Measurements from ENCODE around the gene LAMA5. TPM values are rescaled to one million over a fixed set of nuclear protein-coding genes. Genes with fewer than 3 reads are reported as not detected.

Gene LAMA5, protein sequence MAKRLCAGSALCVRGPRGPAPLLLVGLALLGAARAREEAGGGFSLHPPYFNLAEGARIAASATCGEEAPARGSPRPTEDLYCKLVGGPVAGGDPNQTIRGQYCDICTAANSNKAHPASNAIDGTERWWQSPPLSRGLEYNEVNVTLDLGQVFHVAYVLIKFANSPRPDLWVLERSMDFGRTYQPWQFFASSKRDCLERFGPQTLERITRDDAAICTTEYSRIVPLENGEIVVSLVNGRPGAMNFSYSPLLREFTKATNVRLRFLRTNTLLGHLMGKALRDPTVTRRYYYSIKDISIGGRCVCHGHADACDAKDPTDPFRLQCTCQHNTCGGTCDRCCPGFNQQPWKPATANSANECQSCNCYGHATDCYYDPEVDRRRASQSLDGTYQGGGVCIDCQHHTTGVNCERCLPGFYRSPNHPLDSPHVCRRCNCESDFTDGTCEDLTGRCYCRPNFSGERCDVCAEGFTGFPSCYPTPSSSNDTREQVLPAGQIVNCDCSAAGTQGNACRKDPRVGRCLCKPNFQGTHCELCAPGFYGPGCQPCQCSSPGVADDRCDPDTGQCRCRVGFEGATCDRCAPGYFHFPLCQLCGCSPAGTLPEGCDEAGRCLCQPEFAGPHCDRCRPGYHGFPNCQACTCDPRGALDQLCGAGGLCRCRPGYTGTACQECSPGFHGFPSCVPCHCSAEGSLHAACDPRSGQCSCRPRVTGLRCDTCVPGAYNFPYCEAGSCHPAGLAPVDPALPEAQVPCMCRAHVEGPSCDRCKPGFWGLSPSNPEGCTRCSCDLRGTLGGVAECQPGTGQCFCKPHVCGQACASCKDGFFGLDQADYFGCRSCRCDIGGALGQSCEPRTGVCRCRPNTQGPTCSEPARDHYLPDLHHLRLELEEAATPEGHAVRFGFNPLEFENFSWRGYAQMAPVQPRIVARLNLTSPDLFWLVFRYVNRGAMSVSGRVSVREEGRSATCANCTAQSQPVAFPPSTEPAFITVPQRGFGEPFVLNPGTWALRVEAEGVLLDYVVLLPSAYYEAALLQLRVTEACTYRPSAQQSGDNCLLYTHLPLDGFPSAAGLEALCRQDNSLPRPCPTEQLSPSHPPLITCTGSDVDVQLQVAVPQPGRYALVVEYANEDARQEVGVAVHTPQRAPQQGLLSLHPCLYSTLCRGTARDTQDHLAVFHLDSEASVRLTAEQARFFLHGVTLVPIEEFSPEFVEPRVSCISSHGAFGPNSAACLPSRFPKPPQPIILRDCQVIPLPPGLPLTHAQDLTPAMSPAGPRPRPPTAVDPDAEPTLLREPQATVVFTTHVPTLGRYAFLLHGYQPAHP (N-terminal part only)
- 53.2 TPM for polyA plus RNA-seq (2013, experiment 1 of 2)
- polyA plus RNA-seq (2013, experiment 2 of 2): 64.5 TPM

- H3K27me3 ChIP-seq (ENCODE audit: insufficient read depth, low read length): no peaks in the 10 kb centered on the region
- peak within 1 kb of the TSS; percentile 92 for H3K27ac ChIP-seq (ENCODE audit: low read depth, low read length)
- H3K9ac ChIP-seq (ENCODE audit: low read depth, low read length): peak within 1 kb of the TSS; percentile 85
- peaks cover 2% of the 10 kb centered on the region; the same call in 1 of the 2 replicates for H3K36me3 ChIP-seq (ENCODE audit: insufficient read depth, low read length)
- WGBS: 1% methylated on average over 57 of the region's 70 CpGs
- H3K4me1 ChIP-seq (ENCODE audit: insufficient read depth, low read length): peaks cover 61% of the 10 kb centered on the region
- no peaks in the 10 kb centered on the region for H3K9me3 ChIP-seq (ENCODE audit: insufficient read depth, low read depth, low read length)
- H3K4me3 ChIP-seq (ENCODE audit: low read length): peak within 1 kb of the TSS; percentile 80
Measured at GRCh38 chr20:62367136-62367632, at the start of gene LAMA5. Gene LAMA5, minus strand, starts transcription at chr20:62367312. Its CDS starts 67 bp downstream, at chr20:62367245.

DNA sequence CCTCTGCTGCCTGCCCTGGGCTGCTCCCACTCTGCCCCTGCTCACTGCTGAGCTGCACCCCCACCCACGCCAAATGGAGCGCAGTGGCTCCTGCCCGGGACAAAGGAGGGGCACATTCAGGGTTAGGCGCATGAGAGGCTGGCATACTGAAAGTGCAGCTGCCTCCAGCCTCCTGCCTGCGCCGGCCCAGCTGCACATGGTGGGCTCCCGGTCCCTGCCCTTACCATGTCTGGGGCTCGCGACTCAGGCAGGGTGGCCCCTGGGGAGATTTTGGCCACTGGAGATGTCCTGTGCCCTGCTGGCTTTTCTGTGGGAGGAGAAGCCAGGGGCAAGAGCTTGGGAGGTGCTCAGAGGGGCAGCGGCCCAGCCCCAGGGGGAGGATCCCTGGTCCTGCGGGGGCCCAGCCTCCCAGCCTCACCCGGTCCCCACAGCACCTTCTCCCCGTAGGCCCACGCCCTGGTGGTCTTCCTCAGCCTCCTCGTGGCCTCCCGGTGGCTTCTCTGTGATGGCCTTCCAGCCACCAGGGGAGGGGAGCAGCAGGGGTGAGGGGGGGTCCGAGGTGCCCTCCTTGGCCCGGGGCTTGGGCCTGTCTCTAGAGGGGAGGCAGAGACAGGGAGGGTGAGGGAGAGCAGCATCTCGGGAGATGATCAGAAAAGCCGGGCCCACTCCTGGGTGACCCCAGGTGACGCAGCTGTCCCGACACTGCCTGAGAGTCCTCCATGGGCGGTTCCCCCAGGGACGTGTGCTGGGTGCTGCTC is 48.4 kb upstream of the LAMA5 start:
- H3K9ac ChIP-seq (ENCODE audit: low read depth, low read length): no peak overlapping the region
- H3K27me3 ChIP-seq (ENCODE audit: insufficient read depth, low read length): no peaks in the 10 kb centered on the region
- H3K27ac ChIP-seq (ENCODE audit: low read depth, low read length): no peak overlapping the region
- H3K4me1 ChIP-seq (ENCODE audit: insufficient read depth, low read length): no peaks in the 10 kb centered on the region
- H3K4me3 ChIP-seq (ENCODE audit: low read length): no peak overlapping the region
- WGBS: 91% methylated on average over 24 of the region's 24 CpGs
- no peaks in the 10 kb centered on the region for H3K36me3 ChIP-seq (ENCODE audit: insufficient read depth, low read length)
- no peaks in the 10 kb centered on the region for H3K9me3 ChIP-seq (ENCODE audit: insufficient read depth, low read depth, low read length)

DNA sequence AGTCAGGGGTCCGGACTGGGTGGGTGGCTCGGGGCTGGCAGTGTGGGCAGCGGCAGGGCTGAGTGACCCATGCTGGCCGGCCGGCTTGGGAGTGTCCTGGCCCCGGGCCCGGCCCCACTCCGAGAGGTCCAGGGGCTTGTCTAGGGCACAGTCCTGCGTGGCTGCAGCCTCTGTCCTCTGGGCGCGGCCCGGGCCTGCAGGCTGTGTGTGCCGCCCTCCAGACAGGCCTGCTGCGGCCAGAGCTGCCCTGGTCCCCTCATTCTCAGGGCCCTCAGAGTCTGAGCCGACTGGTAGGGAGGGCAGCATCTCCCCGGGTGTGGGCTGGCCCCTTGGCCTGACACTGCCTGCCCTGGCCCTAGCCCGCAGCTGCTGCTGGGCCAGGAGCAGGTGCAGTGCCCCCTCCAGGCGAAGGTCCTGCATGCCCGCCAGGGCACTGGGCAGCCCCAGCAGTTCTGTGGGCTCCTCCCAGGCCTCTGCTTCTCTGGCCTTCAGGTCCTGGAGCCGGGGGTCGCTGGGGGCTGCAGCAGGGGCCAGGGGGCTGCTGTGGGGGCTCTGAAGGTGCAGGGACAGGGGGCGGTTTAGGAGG is 46.9 kb upstream of the LAMA5 start:
- Histone ChIP-seq H3K4me3 (ENCODE audit: low read length) (no peak overlapping the region), H3K9ac (ENCODE audit: low read depth, low read length) (no peak overlapping the region), H3K36me3 (ENCODE audit: insufficient read depth, low read length) (no peaks in the 10 kb centered on the region), H3K27ac (ENCODE audit: low read depth, low read length) (no peak overlapping the region), H3K4me1 (ENCODE audit: insufficient read depth, low read length) (no peaks in the 10 kb centered on the region), H3K9me3 (ENCODE audit: insufficient read depth, low read depth, low read length) (no peaks in the 10 kb centered on the region), H3K27me3 (ENCODE audit: insufficient read depth, low read length) (no peaks in the 10 kb centered on the region)
- WGBS: 89% methylated on average over 22 of the region's 22 CpGs

- H3K27me3 ChIP-seq (ENCODE audit: insufficient read depth, low read length): peaks cover 4% of the 10 kb centered on the region; the same call in 1 of the 2 replicates
- no peaks in the 10 kb centered on the region for H3K4me1 ChIP-seq (ENCODE audit: insufficient read depth, low read length)
- H3K4me3 ChIP-seq (ENCODE audit: low read length): no peak overlapping the region
- H3K9me3 ChIP-seq (ENCODE audit: insufficient read depth, low read depth, low read length): no peaks in the 10 kb centered on the region
- 96% methylated on average over 11 of the region's 11 CpGs for WGBS
- H3K36me3 ChIP-seq (ENCODE audit: insufficient read depth, low read length): no peaks in the 10 kb centered on the region
- H3K9ac ChIP-seq (ENCODE audit: low read depth, low read length): no peak overlapping the region
- H3K27ac ChIP-seq (ENCODE audit: low read depth, low read length): no peak overlapping the region
Measured at GRCh38 chr20:62413025-62413570, 46.0 kb upstream of the LAMA5 start.

DNA sequence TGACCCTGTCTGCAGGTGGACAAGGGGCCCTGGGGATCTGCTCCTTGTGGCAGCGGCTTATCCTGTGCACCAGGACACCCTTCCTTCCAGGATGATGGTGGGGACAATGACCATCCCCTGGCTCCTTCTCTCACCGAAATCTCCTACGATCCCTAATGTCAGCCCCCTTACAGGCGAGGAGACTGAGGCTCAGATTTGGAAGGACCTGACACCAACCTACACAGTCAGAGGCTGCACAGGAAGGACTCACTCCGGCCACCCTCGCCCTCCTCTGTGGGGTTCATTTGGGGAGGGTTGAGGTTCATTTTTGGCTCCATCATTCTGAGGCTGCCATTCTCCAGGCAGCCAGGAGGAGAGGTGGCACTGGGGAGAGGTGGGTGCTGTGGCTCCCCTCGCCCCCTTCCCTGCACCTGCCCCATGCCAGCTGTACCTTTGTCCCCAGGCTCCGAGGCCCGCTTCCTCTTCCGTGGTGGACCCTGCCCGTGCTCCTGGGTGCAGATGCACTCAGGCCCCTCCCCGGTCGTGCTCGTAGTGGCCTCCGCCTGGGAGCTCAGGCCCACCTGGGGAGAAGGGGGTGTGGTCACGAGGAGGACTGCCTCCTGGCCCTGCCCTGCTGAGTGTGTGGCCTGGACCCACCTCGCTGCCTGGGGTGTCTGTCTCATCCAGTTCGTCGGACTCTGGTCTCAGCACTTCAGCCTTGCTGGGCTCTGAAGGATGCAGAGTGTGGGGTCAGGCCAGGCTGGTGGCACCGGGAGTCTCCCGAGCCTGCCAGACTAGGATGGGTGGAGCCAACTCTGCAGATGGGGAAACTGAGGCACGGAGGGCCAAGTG is 45.3 kb upstream of the LAMA5 start:
- 82% methylated on average over 22 of the region's 22 CpGs for WGBS
- H3K4me1 ChIP-seq (ENCODE audit: insufficient read depth, low read length): no peaks in the 10 kb centered on the region
- H3K9me3 ChIP-seq (ENCODE audit: insufficient read depth, low read depth, low read length): no peaks in the 10 kb centered on the region
- no peak overlapping the region for H3K27ac ChIP-seq (ENCODE audit: low read depth, low read length)
- H3K9ac ChIP-seq (ENCODE audit: low read depth, low read length): no peak overlapping the region
- no peaks in the 10 kb centered on the region for H3K36me3 ChIP-seq (ENCODE audit: insufficient read depth, low read length)
- no peak overlapping the region for H3K4me3 ChIP-seq (ENCODE audit: low read length)
- peaks cover 8% of the 10 kb centered on the region; the same call in 1 of the 2 replicates for H3K27me3 ChIP-seq (ENCODE audit: insufficient read depth, low read length)

- H3K36me3 ChIP-seq (ENCODE audit: insufficient read depth, low read length): no peaks in the 10 kb centered on the region
- WGBS: 87% methylated on average over 24 of the region's 24 CpGs
- H3K4me1 ChIP-seq (ENCODE audit: insufficient read depth, low read length): no peaks in the 10 kb centered on the region
- no peak overlapping the region for H3K4me3 ChIP-seq (ENCODE audit: low read length)
- H3K27ac ChIP-seq (ENCODE audit: low read depth, low read length): no peak overlapping the region
- H3K9ac ChIP-seq (ENCODE audit: low read depth, low read length): no peak overlapping the region
- H3K9me3 ChIP-seq (ENCODE audit: insufficient read depth, low read depth, low read length): no peaks in the 10 kb centered on the region
- H3K27me3 ChIP-seq (ENCODE audit: insufficient read depth, low read length): peaks cover 8% of the 10 kb centered on the region; the same call in 1 of the 2 replicates
Measured at GRCh38 chr20:62411479-62412193, 44.5 kb upstream of the LAMA5 start.

GRCh38 chr20:62410746-62411478 is 43.8 kb upstream of the LAMA5 start:
- Histone ChIP-seq H3K36me3 (ENCODE audit: insufficient read depth, low read length) (no peaks in the 10 kb centered on the region), H3K9ac (ENCODE audit: low read depth, low read length) (no peak overlapping the region), H3K27ac (ENCODE audit: low read depth, low read length) (no peak overlapping the region), H3K27me3 (ENCODE audit: insufficient read depth, low read length) (peaks cover 8% of the 10 kb centered on the region; the same call in 1 of the 2 replicates), H3K9me3 (ENCODE audit: insufficient read depth, low read depth, low read length) (no peaks in the 10 kb centered on the region), H3K4me3 (ENCODE audit: low read length) (no peak overlapping the region), H3K4me1 (ENCODE audit: insufficient read depth, low read length) (no peaks in the 10 kb centered on the region)
- 88% methylated on average over 19 of the region's 19 CpGs for WGBS

DNA sequence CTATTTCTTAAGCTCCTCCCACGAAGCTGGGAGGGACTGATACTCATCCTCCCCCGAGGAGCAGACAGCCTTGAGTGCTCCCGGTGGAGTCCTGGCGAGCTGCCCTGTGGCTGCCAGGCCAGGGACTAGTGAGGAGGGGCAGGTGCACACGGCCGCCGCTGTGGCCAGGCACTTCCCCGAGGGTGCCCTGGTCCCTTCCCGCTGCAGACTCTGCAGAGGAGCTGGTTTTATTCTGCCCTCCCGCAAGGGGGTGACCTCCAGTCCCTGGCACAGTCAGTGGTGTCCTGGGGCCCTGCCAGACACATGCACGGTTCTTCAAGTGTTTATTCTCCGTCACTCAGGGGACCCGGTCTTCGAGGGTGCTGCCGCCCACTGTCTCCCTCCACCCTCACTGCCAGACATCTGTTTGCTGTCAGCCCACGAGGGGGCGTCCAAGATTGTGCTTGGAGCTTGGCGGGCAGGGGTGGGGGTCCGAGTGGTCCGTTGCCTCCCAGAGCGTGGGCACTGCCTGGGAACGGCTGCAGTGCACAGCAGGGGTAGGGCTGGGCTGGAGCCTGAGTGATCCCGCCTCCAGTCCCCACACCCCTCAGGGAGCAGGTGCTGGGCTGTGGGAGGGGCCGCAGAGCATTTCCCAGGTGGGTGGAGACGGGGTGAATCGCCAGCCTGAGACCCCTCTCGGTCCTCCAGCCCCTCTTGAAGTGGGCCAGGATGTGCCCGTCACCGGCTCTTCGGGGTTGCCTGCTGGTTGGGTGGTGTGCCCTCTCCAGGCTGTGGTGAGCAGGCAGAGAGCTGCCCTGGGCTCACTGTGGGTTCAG is 43.0 kb upstream of the LAMA5 start:
- Histone ChIP-seq H3K9me3 (ENCODE audit: insufficient read depth, low read depth, low read length) (no peaks in the 10 kb centered on the region), H3K4me3 (ENCODE audit: low read length) (no peak overlapping the region), H3K36me3 (ENCODE audit: insufficient read depth, low read length) (no peaks in the 10 kb centered on the region), H3K27ac (ENCODE audit: low read depth, low read length) (no peak overlapping the region), H3K27me3 (ENCODE audit: insufficient read depth, low read length) (peaks cover 8% of the 10 kb centered on the region; the same call in 1 of the 2 replicates), H3K9ac (ENCODE audit: low read depth, low read length) (no peak overlapping the region), H3K4me1 (ENCODE audit: insufficient read depth, low read length) (no peaks in the 10 kb centered on the region)
- 32% methylated on average over 30 of the region's 30 CpGs for WGBS

Measured in HUES64 (cell line).